ENCODE data around the gene CENPM. TPM values are rescaled to one million over a fixed set of nuclear protein-coding genes. Genes with fewer than 3 reads are reported as not detected.

The CENPM gene
- polyA plus RNA-seq, 1 donor from 2014 or later = 2.1 TPM

DNA sequence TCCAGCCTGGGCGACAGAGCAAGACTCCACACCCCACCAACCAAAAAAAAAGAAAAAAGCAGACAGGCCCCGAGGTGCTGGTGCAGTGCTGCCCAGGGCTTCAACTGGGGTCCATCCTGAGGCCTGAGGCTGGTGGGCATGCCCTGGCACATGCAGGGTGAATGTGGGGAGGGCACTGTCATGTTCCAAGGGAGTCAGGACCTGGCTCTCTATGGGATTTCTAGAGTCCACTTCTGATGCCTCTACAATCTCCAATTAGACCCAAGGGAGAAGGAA lies 10.1 kb downstream of the CENPM start:
- Histone ChIP-seq H3K27me3 (ENCODE audit: insufficient read depth, low read depth, low read length) (no peaks in the 10 kb centered on the region), H3K4me2 (ENCODE audit: low read length) (no peak overlapping the region), H3K27ac (ENCODE audit: low read length) (no peak overlapping the region), H4K20me1 (ENCODE audit: insufficient read depth) (no peaks in the 10 kb centered on the region), H3K9me2 (ENCODE audit: insufficient read depth, low read length) (no peaks in the 10 kb centered on the region), H3K79me2 (replicated peaks; ENCODE audit: insufficient read depth, low read length) (no peaks in the 10 kb centered on the region), H3K9ac (ENCODE audit: low read length) (no peak overlapping the region), H2AFZ (ENCODE audit: low read depth, low read length) (no peak overlapping the region), H3K36me3 (ENCODE audit: insufficient read depth, low read length) (no peaks in the 10 kb centered on the region), H3K9me3 (ENCODE audit: low read length) (no peaks in the 10 kb centered on the region), H3K4me3 (ENCODE audit: low read length) (no peak overlapping the region), H3F3A (ENCODE audit: insufficient read depth, low read length, poor library complexity, severe bottlenecking) (no peaks in the 10 kb centered on the region)
- TF ChIP-seq EP300 (conservative IDR thresholded peaks at IDR 0.05; ENCODE audit: poor library complexity, severe bottlenecking) = no peak
- TF ChIP-seq RAD21 (conservative IDR thresholded peaks at IDR 0.05) = no peak
- no peak for TF ChIP-seq REST (IDR thresholded peaks at IDR 0.05; ENCODE audit: borderline replicate concordance)
- TF ChIP-seq POLR2AphosphoS5 (IDR thresholded peaks at IDR 0.05) = no peak
- TF ChIP-seq, protein P1, sequence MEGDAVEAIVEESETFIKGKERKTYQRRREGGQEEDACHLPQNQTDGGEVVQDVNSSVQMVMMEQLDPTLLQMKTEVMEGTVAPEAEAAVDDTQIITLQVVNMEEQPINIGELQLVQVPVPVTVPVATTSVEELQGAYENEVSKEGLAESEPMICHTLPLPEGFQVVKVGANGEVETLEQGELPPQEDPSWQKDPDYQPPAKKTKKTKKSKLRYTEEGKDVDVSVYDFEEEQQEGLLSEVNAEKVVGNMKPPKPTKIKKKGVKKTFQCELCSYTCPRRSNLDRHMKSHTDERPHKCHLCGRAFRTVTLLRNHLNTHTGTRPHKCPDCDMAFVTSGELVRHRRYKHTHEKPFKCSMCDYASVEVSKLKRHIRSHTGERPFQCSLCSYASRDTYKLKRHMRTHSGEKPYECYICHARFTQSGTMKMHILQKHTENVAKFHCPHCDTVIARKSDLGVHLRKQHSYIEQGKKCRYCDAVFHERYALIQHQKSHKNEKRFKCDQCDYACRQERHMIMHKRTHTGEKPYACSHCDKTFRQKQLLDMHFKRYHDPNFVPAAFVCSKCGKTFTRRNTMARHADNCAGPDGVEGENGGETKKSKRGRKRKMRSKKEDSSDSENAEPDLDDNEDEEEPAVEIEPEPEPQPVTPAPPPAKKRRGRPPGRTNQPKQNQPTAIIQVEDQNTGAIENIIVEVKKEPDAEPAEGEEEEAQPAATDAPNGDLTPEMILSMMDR (IDR thresholded peaks at IDR 0.05; ENCODE audit: poor library complexity, severe bottlenecking) = no peak
- no peak for TF ChIP-seq MXI1 (conservative IDR thresholded peaks at IDR 0.05; ENCODE audit: poor library complexity, severe bottlenecking)
- TF ChIP-seq EZH2 (IDR thresholded peaks at IDR 0.05; ENCODE audit: borderline replicate concordance, insufficient read depth, low read length, poor library complexity, severe bottlenecking) = no peak
- TF ChIP-seq SMC3 (conservative IDR thresholded peaks at IDR 0.05; ENCODE audit: poor library complexity) = no peak

DNA sequence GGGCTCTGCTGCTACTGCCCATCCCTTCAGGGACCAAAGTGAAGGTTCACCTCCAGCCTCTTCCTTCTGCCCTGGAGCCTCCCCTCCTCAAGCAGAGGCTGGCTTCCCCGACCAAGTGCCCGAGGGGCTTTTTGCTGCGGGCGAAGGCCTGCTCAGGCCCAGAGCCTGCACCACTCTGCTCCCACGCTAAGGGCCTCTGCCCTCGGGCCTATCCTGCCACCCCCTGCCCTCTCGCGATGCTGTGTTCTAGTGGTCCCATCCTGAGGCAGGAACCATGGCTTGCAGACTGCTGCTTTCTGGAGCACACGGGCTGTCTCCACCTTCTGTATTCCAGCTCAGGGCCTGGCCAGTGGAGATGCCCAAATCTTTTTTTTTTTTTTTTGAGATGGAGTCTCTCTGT lies 11.4 kb downstream of the CENPM start:
- no peaks in the 10 kb centered on the region for H3K9me3 ChIP-seq (ENCODE audit: low read length)
- H3K79me2 ChIP-seq (replicated peaks; ENCODE audit: insufficient read depth, low read length) = no peaks in the 10 kb centered on the region
- H3K9ac ChIP-seq (ENCODE audit: low read length) = no peak overlapping the region
- H3K9me2 ChIP-seq (ENCODE audit: insufficient read depth, low read length) = no peaks in the 10 kb centered on the region
- H3K27ac ChIP-seq (ENCODE audit: low read length) = no peak overlapping the region
- H3K4me2 ChIP-seq (ENCODE audit: low read length) = no peak overlapping the region
- TF ChIP-seq TAF1 (IDR thresholded peaks at IDR 0.05; ENCODE audit: low read depth) (no peak), REST (IDR thresholded peaks at IDR 0.05; ENCODE audit: borderline replicate concordance) (no peak), SMC3 (conservative IDR thresholded peaks at IDR 0.05; ENCODE audit: poor library complexity) (no peak), EZH2 (IDR thresholded peaks at IDR 0.05; ENCODE audit: borderline replicate concordance, insufficient read depth, low read length, poor library complexity, severe bottlenecking) (no peak), MXI1 (conservative IDR thresholded peaks at IDR 0.05; ENCODE audit: poor library complexity, severe bottlenecking) (no peak), EP300 (conservative IDR thresholded peaks at IDR 0.05; ENCODE audit: poor library complexity, severe bottlenecking) (no peak), POLR2AphosphoS5 (IDR thresholded peaks at IDR 0.05) (no peak), RAD21 (conservative IDR thresholded peaks at IDR 0.05) (no peak)
- TF ChIP-seq, protein P1 (IDR thresholded peaks at IDR 0.05; ENCODE audit: poor library complexity, severe bottlenecking) = no peak
- no peak overlapping the region for H3K4me3 ChIP-seq (ENCODE audit: low read length)
- no peaks in the 10 kb centered on the region for H3K36me3 ChIP-seq (ENCODE audit: insufficient read depth, low read length)
- no peaks in the 10 kb centered on the region for H3F3A ChIP-seq (ENCODE audit: insufficient read depth, low read length, poor library complexity, severe bottlenecking)
- no peaks in the 10 kb centered on the region for H4K20me1 ChIP-seq (ENCODE audit: insufficient read depth)
- H3K27me3 ChIP-seq (ENCODE audit: insufficient read depth, low read depth, low read length) = no peaks in the 10 kb centered on the region
- no peak overlapping the region for H2AFZ ChIP-seq (ENCODE audit: low read depth, low read length)

Measured in neural cell (in vitro differentiated cells).